Aorta (tissue), 5 donors: ENCODE results near the gene MYO18B. TPM values are rescaled to one million over a fixed set of nuclear protein-coding genes. Genes with fewer than 3 reads are reported as not detected.

Experiments
- ATAC-seq: fragments of 200-7000 bp; cut with Tn5 transposase; one replicate; pipeline ENCODE4 v1.9.1; 2022; ENCODE audit warnings: moderate library complexity; ENCODE audit not compliant: low FRiP score
- DNase-seq, 2 donors: peaks; one replicate each; pipeline ENCODE4 v3.0.0-alpha.2; 2020
- H3K27ac ChIP-seq, 2 donors: one replicate each; pipeline ENCODE4 v1.5.1; 2013; ENCODE audit warnings: low read length in 2 of 2, mild to moderate bottlenecking in 2 of 2, moderate library complexity in 2 of 2, control low read depth in 1 of 2, inconsistent platforms in 1 of 2, low read depth in 1 of 2
- H3K27me3 ChIP-seq, 2 donors: one replicate each; pipeline ENCODE4 v1.6.1; 2013; ENCODE audit warnings: control low read depth in 1 of 2, low read length in 1 of 2, mild to moderate bottlenecking in 1 of 2, moderate library complexity in 1 of 2; ENCODE audit not compliant: insufficient read depth in 2 of 2, control insufficient read depth in 1 of 2
- H3K36me3 ChIP-seq, 2 donors: one replicate each; pipeline ENCODE4 v1.6.1; 2013; ENCODE audit warnings: control low read depth in 1 of 2, low read length in 1 of 2, mild to moderate bottlenecking in 1 of 2; ENCODE audit not compliant: insufficient read depth in 2 of 2, control insufficient read depth in 1 of 2
- H3K4me1 ChIP-seq, 2 donors: one replicate each; pipeline ENCODE4 v1.6.1; 2013; ENCODE audit warnings: low read length in 2 of 2, control low read depth in 1 of 2, mild to moderate bottlenecking in 1 of 2, moderate library complexity in 1 of 2; ENCODE audit not compliant: insufficient read depth in 2 of 2, control insufficient read depth in 1 of 2
- H3K4me3 ChIP-seq, 2 donors: one replicate each; pipeline ENCODE4 v1.5.1; 2013; ENCODE audit warnings: low read length in 2 of 2, control low read depth in 1 of 2, mild to moderate bottlenecking in 1 of 2
- H3K9me3 ChIP-seq: one replicate; pipeline ENCODE4 v1.6.1; 2013; ENCODE audit warnings: mild to moderate bottlenecking, low read length; ENCODE audit not compliant: control insufficient read depth
- WGBS, 2 donors: extraction: QIAGEN DNeasy Blood & Tissue Kit; methylation state at CpG; one replicate each; pipeline ENCODE4 v1.1.7; 2013; 5-methylcytosine and 5-hydroxymethylcytosine counted together
- intact Hi-C, 2 donors: fragments of 100-400 bp; cut with DNase I; formaldehyde crosslinking; loops; one replicate each; pipeline versions ENCODE4 v1.14.2 to v1.15.0; 2022
- polyA plus RNA-seq, 2 donors: library from polyadenylated mRNA; stranded (reverse); fragments of 200-250 nt; gene quantifications; one replicate each; pipeline ENCODE4 v1.2.3, GENCODE V29; 2013
- total RNA-seq, 2 donors: library from RNA; stranded (reverse); fragmentation: NEBNext Ultra II Directional; extraction: Animal tissue kit (Norgen Biotek cat#: 25700); gene quantifications; one replicate each; pipeline ENCODE4 v1.2.1, GENCODE V29; 2021
- donor health status: healthy with polysubstance abuse.
- donor health status: Bipolar disorder and iron deficiency.
- donor health status: DM: no; HTN: no; CAD: no.
- donor health status: DM: no; HTN: no; CAD: no.
- donor health status: DM: yes; HTN: yes; CAD: no.

The MYO18B gene
- total and polyA plus RNA-seq, 4 donors = 10.1 to 31.6 (median 22.1) TPM

DNA sequence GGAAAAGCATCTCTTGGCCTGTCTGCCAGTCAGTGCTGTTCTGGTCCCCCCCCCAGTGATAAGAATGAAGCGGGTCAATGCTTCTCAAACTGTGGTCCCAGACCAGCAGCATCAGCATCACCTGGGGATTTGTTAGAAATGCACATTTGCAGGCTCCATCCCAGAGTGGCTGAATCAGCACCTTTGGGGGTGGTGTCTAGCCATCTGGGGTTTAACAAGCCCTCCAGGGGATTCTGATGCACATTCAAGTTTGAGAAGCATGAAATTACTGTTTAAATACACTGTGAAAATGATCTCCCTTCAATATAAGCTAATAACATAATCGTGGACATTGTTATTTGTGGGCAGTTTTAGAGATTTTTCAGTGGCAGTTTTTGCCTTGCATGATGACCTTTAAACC, 133.5 kb downstream of the MYO18B start:
- Histone ChIP-seq H3K36me3 (peaks cover 2 to 8% of the 10 kb centered on the region in 2 donors), H3K27ac (no peak overlapping the region), H3K4me3 (no peak overlapping the region), H3K9me3 (no peaks in the 10 kb centered on the region), H3K4me1 (no peaks in the 10 kb centered on the region), H3K27me3 (no peaks in the 10 kb centered on the region)
- intact Hi-C loops = no loop called here
- ATAC-seq (no peak), DNase-seq (no peak)
- WGBS, 2 donors = 77 to 84% methylated on average over 2 of the region's 2 CpGs

DNA sequence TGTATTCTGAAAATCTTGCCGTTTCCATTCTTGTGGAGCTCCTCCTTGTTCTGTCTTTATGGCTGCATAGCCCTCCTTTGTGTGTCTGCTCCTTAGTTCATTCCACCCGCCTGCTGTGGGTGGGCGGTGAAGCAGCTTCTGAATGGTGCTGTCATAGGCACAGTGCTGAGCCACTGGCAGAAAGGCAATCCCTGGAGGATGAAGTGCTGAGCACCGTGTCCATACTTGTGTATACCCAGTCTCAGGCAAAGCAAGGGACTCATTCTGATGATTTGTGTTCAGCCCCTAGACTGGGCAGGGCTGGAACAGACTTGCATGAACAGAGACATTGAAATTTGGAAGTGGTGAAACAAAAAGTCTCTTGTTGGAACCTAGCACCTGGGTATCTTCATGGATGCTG, 134.9 kb downstream of the MYO18B start:
- no peaks in the 10 kb centered on the region for H3K4me1 ChIP-seq
- WGBS, 2 donors = 66 to 73% methylated on average over 4 of the region's 4 CpGs
- ATAC-seq (no peak), DNase-seq (no peak)
- no peaks in the 10 kb centered on the region for H3K27me3 ChIP-seq
- H3K9me3 ChIP-seq = no peaks in the 10 kb centered on the region
- no peak overlapping the region for H3K27ac ChIP-seq
- H3K4me3 ChIP-seq = no peak overlapping the region
- intact Hi-C loops = no loop called here
- peaks cover 3 to 6% of the 10 kb centered on the region in 2 donors for H3K36me3 ChIP-seq

GRCh38 chr22:25878933-25879332, 136.9 kb downstream of the MYO18B start:
- no peak for ATAC-seq
- intact Hi-C loops = no loop called here

DNA sequence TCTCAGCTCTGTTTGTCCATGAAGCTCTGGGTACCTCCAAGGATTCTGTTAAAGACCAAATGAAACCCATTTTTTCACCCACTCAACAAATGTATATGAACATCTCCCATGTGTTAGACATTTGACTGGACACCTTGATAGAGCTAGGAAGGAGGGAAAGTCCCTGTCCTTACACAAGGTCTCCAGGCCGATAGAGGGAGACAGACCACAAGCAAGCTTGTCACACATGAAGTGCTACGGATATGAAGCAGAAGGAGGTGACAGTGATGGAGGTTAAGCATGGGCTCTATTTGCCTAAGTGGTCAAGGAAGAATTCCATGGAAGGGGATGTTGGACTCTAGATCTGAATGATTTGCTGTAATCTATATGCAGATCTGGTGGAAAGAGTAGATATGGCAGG, 138.5 kb downstream of the MYO18B start:
- H3K27me3 ChIP-seq = no peaks in the 10 kb centered on the region
- DNase-seq = no peak

More at GRCh38 chr22:25878933-25879332, 136.9 kb downstream of the MYO18B start:
- H3K4me3 ChIP-seq = no peak overlapping the region
- H3K27ac ChIP-seq = no peak overlapping the region
- 84 to 87% methylated on average over 3 of the region's 3 CpGs for WGBS, 2 donors
- no peaks in the 10 kb centered on the region for H3K4me1 ChIP-seq
- DNase-seq = no peak
- H3K9me3 ChIP-seq = no peaks in the 10 kb centered on the region
- H3K27me3 ChIP-seq = no peaks in the 10 kb centered on the region
- H3K36me3 ChIP-seq = peaks cover 3 to 6% of the 10 kb centered on the region in 2 donors

GRCh38 chr22:25881210-25881755, 139.3 kb downstream of the MYO18B start:
- intact Hi-C loops = no loop called here
- Histone ChIP-seq H3K27ac (no peak overlapping the region), H3K36me3 (peaks cover 3 to 4% of the 10 kb centered on the region in 2 donors), H3K9me3 (no peaks in the 10 kb centered on the region), H3K27me3 (no peaks in the 10 kb centered on the region), H3K4me1 (no peaks in the 10 kb centered on the region), H3K4me3 (no peak overlapping the region)
- ATAC-seq (no peak), DNase-seq (no peak)
- WGBS, 2 donors = 61 to 64% methylated on average over 8 of the region's 8 CpGs

More for the DNA sequence above, 138.5 kb downstream of the MYO18B start:
- no peak for ATAC-seq
- no peaks in the 10 kb centered on the region for H3K4me1 ChIP-seq
- H3K4me3 ChIP-seq = no peak overlapping the region
- peaks cover 3 to 6% of the 10 kb centered on the region in 2 donors for H3K36me3 ChIP-seq
- WGBS, 2 donors = 84 to 87% methylated on average over 2 of the region's 2 CpGs
- intact Hi-C loops = no loop called here
- no peak overlapping the region for H3K27ac ChIP-seq
- no peaks in the 10 kb centered on the region for H3K9me3 ChIP-seq

- H3K4me1 ChIP-seq = no peaks in the 10 kb centered on the region
- H3K27me3 ChIP-seq = no peaks in the 10 kb centered on the region
- intact Hi-C loops = no loop called here
- WGBS, 2 donors = 61 to 70% methylated on average over 2 of the region's 2 CpGs
- no peaks in the 10 kb centered on the region for H3K9me3 ChIP-seq
- no peak for DNase-seq
- no peak overlapping the region for H3K27ac ChIP-seq
- H3K4me3 ChIP-seq = no peak overlapping the region
- H3K36me3 ChIP-seq = peaks cover 3 to 4% of the 10 kb centered on the region in 2 donors
- no peak for ATAC-seq
Measured at GRCh38 chr22:25882360-25882759, 140.4 kb downstream of the MYO18B start.

DNA sequence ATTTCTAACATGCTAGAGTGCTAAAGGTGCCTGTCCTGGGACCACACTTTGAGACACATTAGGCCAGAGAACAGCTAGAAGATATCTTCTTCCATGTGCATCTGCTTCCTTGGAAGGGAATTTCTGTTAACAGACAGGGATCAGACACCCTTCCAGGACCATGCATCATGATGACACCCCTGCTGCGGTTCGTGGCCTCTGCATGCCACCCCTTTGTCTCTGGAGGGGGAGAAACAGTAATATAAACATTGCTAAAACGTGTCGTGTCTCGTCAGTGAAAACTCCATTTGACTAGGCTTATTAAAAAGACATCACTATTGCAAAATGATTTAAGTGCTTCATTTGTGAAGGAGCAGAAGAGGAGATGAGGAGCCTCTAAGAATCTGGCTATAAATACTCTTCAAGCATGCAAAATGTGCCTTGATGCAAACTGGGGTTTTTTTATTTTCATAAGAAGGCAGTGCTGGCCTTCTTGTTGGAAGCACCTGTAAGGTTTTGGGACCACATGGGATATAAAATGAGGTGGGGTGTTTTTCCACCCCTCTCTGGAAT, 141.6 kb downstream of the MYO18B start:
- H3K4me3 ChIP-seq = no peak overlapping the region
- no peak for DNase-seq
- no peak for ATAC-seq
- peaks cover 3 to 4% of the 10 kb centered on the region in 2 donors for H3K36me3 ChIP-seq
- H3K27ac ChIP-seq = no peak overlapping the region
- WGBS, 2 donors = 29 to 41% methylated on average over 5 of the region's 5 CpGs
- no peaks in the 10 kb centered on the region for H3K4me1 ChIP-seq
- intact Hi-C loops = no loop called here
- no peaks in the 10 kb centered on the region for H3K9me3 ChIP-seq
- H3K27me3 ChIP-seq = no peaks in the 10 kb centered on the region

DNA sequence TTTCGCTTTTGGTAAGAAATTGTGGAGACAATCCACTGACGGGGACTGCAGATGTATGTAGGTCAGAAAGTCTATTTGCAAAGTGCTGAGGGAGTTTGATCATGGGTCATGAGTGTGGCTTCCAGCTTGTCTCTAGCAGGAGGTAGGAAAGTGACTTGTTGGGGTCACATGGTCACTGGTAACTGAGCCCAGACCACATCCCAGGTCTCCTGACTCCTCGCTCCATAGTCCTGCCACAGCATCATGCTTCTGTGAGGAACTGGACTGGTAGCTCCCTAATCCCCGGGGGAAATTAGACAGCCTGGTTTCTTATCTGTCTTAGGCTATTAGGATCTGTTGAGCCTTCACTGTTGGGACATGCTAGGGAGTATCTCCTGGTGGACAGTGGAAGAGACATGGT, 142.1 kb downstream of the MYO18B start:
- intact Hi-C loops = no loop called here
- Histone ChIP-seq H3K27ac (no peak overlapping the region), H3K27me3 (no peaks in the 10 kb centered on the region), H3K4me3 (no peak overlapping the region), H3K9me3 (no peaks in the 10 kb centered on the region), H3K4me1 (no peaks in the 10 kb centered on the region), H3K36me3 (peaks cover 3 to 4% of the 10 kb centered on the region in 2 donors)
- DNase-seq (no peak), ATAC-seq (no peak)
- WGBS, 2 donors = 93 to 94% methylated on average over 4 of the region's 4 CpGs

DNA sequence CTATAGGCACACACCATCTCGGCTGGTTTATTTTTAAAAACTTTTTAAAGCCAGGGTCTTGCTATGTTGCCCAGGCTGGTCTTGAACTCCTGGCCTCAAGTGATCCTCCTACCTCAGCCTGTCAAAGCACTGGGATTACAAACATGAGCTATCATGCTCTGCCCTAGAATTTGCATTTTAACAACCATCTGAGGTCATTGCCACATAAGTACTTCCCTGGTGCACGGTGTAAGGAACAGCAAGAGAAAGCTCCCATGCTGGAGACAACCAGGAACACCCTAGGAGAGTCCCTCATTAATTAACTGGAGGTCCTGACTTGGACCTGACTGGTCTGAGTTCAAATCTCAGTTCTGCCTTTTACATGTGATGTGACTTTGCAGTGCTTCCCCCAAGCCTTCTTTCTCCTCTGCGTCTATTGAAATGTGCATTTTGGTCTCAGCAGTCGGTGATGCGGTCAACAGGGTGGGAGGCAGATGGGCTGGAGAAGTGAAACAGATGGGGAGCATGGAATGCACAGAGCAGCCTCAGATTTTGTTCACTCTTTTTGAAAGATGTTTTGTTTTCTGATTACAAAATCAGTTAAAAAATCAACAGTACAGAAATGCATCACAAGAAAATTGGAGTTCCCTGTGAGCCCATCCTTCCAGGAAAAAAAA, 146.5 kb downstream of the MYO18B start:
- intact Hi-C loops = no loop called here
- Histone ChIP-seq H3K27ac (no peak overlapping the region), H3K27me3 (no peaks in the 10 kb centered on the region), H3K4me3 (no peak overlapping the region), H3K4me1 (no peaks in the 10 kb centered on the region), H3K9me3 (no peaks in the 10 kb centered on the region), H3K36me3 (no peaks in the 10 kb centered on the region)
- no peak for DNase-seq
- 68 to 76% methylated on average over 5 of the region's 5 CpGs for WGBS, 2 donors
- ATAC-seq = no peak
